ENCODE measurements around the gene INSM1. TPM values are rescaled to one million over a fixed set of nuclear protein-coding genes. Genes with fewer than 3 reads are reported as not detected.

Gene INSM1
- total RNA-seq, 1 donor from 2014 or later, result not detected

- no peak for DNase-seq (ENCODE audit: low spot score)
Measured at GRCh38 chr20:20393207-20394120, 25.6 kb downstream of the INSM1 start.

GRCh38 chr20:20395087-20395486, 27.2 kb downstream of the INSM1 start:
- DNase-seq (ENCODE audit: low spot score), result no peak

- no peak for DNase-seq (ENCODE audit: low spot score)
Measured at GRCh38 chr20:20395903-20396568, 28.1 kb downstream of the INSM1 start.

- DNase-seq (ENCODE audit: low spot score), result no peak
Measured at GRCh38 chr20:20396794-20397193, 28.9 kb downstream of the INSM1 start.

GRCh38 chr20:20398123-20398522, 30.2 kb downstream of the INSM1 start:
- DNase-seq (ENCODE audit: low spot score), result no peak

GRCh38 chr20:20399531-20400500, 31.9 kb downstream of the INSM1 start:
- DNase-seq (ENCODE audit: low spot score), result no peak

GRCh38 chr20:20401991-20402390, 34.1 kb downstream of the INSM1 start:
- no peak for DNase-seq (ENCODE audit: low spot score)

GRCh38 chr20:20404633-20405032, 36.7 kb downstream of the INSM1 start:
- no peak for DNase-seq (ENCODE audit: low spot score)

GRCh38 chr20:20405623-20406022, 37.7 kb downstream of the INSM1 start:
- no peak for DNase-seq (ENCODE audit: low spot score)

GRCh38 chr20:20406306-20406705, 38.4 kb downstream of the INSM1 start:
- DNase-seq (ENCODE audit: low spot score), result no peak

GRCh38 chr20:20407891-20408805, 40.2 kb downstream of the INSM1 start:
- DNase-seq (ENCODE audit: low spot score), result no peak

GRCh38 chr20:20409331-20409730, 41.4 kb downstream of the INSM1 start:
- no peak for DNase-seq (ENCODE audit: low spot score)

GRCh38 chr20:20410678-20411077, 42.8 kb downstream of the INSM1 start:
- no peak for DNase-seq (ENCODE audit: low spot score)

GRCh38 chr20:20411402-20411801, 43.5 kb downstream of the INSM1 start:
- DNase-seq (ENCODE audit: low spot score), result no peak

- DNase-seq (ENCODE audit: low spot score), result no peak
Measured at GRCh38 chr20:20411836-20412235, 43.9 kb downstream of the INSM1 start.

GRCh38 chr20:20412750-20413149, 44.8 kb downstream of the INSM1 start:
- DNase-seq (ENCODE audit: low spot score), result no peak

- no peak for DNase-seq (ENCODE audit: low spot score)
Measured at GRCh38 chr20:20413810-20414281, 45.9 kb downstream of the INSM1 start.

- no peak for DNase-seq (ENCODE audit: low spot score)
Measured at GRCh38 chr20:20414640-20415220, 46.8 kb downstream of the INSM1 start.

GRCh38 chr20:20415321-20415720, 47.4 kb downstream of the INSM1 start:
- DNase-seq (ENCODE audit: low spot score), result no peak

All from ureter (tissue), 1 donor.